H1 (cell line): ENCODE data around the gene UBE2E1. TPM values are rescaled to one million over a fixed set of nuclear protein-coding genes. Genes with fewer than 3 reads are reported as not detected.

Experiments used
- BACH1 ChIP-seq: IDR thresholded peaks from 2 replicates; pipeline ENCODE4 v1.6.1; 2012; ENCODE audit warnings: low read length, improper control_type of control experiment
- FOSL1 ChIP-seq: IDR thresholded peaks from 2 replicates; pipeline ENCODE4 v1.6.1; 2011; ENCODE audit warnings: mild to moderate bottlenecking, low read depth, low read length, moderate library complexity; ENCODE audit not compliant: insufficient read depth
- KDM4A ChIP-seq: IDR thresholded peaks from one replicate; pipeline ENCODE4 v1.7.1; 2012; ENCODE audit warnings: low read depth, mild to moderate bottlenecking, moderate library complexity, low read length, inconsistent platforms; ENCODE audit not compliant: severe bottlenecking
- RXRA ChIP-seq: IDR thresholded peaks from 2 replicates; pipeline ENCODE4 v1.6.1; 2011; ENCODE audit warnings: low read depth, mild to moderate bottlenecking, low read length, moderate library complexity; ENCODE audit not compliant: insufficient read depth
- SP2 ChIP-seq: IDR thresholded peaks from 2 replicates; pipeline ENCODE4 v1.6.1; 2012; ENCODE audit warnings: mild to moderate bottlenecking, low read length, inconsistent platforms
- YY1 ChIP-seq: IDR thresholded peaks from 2 replicates; pipeline ENCODE4 v1.6.1; 2011; ENCODE audit warnings: low read depth, mild to moderate bottlenecking, low read length
- polyA plus RNA-seq, 7 experiments: library from polyadenylated mRNA; depleted of rRNA in 3 of 7; stranded (reverse) in 5 of 7; unstranded in 2 of 7; fragments of >200 nt in 5 of 7; fragments of 200-250 nt in 2 of 7; gene quantifications; 1 replicate in 5 of 7; 2 replicates in 1 of 7; 4 replicates in 1 of 7; pipeline versions ENCODE4 v1.2.1 to v1.2.3, GENCODE V29; 2011 to 2013; ENCODE audit warnings: missing spikeins in 2 of 7, mixed read lengths in 2 of 7
- total RNA-seq: library from RNA; stranded (reverse); fragmentation: NEBNext Ultra II Directional; extraction: Animal tissue kit (Norgen Biotek cat#: 25700); gene quantifications from 2 replicates; pipeline ENCODE4 v1.2.1, GENCODE V29; 2021
- TF ChIP-seq, protein P1 (sequence below): fragments of 300-600 bp; sonication (generic); IDR thresholded peaks from 2 replicates; pipeline ENCODE4 v1.7.1; 2012; ENCODE audit warnings: low read length, moderate library complexity, mild to moderate bottlenecking, inconsistent platforms; ENCODE audit not compliant: insufficient replicate concordance

The UBE2E1 gene
- total and polyA plus RNA-seq, 2 of the 8 experiments (the other 6 are each of a cell fraction or from before 2014, with no cell fraction given): 109 to 141 TPM

DNA sequence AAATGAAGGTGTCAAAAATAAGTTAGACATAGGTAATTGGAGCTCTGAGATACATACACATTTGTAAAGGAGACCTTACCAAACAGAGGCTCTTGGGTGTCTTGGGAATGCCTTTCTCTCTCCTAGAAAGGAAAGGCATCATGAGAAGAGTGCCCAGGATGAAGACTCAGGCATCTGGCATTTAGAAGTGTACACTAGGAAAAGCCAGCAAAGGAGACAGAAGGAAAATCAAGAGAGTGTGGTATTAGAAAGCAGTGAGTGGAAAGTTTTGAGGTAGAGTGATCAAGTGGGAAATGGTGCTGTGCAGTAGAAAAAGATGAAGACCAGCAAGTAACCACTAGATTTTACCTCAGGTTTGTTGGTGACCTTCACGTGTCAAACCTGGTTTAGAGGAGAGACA lies 16.1 kb downstream of the UBE2E1 start (continued):
- TF ChIP-seq, protein P1, sequence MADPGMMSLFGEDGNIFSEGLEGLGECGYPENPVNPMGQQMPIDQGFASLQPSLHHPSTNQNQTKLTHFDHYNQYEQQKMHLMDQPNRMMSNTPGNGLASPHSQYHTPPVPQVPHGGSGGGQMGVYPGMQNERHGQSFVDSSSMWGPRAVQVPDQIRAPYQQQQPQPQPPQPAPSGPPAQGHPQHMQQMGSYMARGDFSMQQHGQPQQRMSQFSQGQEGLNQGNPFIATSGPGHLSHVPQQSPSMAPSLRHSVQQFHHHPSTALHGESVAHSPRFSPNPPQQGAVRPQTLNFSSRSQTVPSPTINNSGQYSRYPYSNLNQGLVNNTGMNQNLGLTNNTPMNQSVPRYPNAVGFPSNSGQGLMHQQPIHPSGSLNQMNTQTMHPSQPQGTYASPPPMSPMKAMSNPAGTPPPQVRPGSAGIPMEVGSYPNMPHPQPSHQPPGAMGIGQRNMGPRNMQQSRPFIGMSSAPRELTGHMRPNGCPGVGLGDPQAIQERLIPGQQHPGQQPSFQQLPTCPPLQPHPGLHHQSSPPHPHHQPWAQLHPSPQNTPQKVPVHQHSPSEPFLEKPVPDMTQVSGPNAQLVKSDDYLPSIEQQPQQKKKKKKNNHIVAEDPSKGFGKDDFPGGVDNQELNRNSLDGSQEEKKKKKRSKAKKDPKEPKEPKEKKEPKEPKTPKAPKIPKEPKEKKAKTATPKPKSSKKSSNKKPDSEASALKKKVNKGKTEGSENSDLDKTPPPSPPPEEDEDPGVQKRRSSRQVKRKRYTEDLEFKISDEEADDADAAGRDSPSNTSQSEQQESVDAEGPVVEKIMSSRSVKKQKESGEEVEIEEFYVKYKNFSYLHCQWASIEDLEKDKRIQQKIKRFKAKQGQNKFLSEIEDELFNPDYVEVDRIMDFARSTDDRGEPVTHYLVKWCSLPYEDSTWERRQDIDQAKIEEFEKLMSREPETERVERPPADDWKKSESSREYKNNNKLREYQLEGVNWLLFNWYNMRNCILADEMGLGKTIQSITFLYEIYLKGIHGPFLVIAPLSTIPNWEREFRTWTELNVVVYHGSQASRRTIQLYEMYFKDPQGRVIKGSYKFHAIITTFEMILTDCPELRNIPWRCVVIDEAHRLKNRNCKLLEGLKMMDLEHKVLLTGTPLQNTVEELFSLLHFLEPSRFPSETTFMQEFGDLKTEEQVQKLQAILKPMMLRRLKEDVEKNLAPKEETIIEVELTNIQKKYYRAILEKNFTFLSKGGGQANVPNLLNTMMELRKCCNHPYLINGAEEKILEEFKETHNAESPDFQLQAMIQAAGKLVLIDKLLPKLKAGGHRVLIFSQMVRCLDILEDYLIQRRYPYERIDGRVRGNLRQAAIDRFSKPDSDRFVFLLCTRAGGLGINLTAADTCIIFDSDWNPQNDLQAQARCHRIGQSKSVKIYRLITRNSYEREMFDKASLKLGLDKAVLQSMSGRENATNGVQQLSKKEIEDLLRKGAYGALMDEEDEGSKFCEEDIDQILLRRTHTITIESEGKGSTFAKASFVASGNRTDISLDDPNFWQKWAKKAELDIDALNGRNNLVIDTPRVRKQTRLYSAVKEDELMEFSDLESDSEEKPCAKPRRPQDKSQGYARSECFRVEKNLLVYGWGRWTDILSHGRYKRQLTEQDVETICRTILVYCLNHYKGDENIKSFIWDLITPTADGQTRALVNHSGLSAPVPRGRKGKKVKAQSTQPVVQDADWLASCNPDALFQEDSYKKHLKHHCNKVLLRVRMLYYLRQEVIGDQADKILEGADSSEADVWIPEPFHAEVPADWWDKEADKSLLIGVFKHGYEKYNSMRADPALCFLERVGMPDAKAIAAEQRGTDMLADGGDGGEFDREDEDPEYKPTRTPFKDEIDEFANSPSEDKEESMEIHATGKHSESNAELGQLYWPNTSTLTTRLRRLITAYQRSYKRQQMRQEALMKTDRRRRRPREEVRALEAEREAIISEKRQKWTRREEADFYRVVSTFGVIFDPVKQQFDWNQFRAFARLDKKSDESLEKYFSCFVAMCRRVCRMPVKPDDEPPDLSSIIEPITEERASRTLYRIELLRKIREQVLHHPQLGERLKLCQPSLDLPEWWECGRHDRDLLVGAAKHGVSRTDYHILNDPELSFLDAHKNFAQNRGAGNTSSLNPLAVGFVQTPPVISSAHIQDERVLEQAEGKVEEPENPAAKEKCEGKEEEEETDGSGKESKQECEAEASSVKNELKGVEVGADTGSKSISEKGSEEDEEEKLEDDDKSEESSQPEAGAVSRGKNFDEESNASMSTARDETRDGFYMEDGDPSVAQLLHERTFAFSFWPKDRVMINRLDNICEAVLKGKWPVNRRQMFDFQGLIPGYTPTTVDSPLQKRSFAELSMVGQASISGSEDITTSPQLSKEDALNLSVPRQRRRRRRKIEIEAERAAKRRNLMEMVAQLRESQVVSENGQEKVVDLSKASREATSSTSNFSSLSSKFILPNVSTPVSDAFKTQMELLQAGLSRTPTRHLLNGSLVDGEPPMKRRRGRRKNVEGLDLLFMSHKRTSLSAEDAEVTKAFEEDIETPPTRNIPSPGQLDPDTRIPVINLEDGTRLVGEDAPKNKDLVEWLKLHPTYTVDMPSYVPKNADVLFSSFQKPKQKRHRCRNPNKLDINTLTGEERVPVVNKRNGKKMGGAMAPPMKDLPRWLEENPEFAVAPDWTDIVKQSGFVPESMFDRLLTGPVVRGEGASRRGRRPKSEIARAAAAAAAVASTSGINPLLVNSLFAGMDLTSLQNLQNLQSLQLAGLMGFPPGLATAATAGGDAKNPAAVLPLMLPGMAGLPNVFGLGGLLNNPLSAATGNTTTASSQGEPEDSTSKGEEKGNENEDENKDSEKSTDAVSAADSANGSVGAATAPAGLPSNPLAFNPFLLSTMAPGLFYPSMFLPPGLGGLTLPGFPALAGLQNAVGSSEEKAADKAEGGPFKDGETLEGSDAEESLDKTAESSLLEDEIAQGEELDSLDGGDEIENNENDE: no peak
- TF ChIP-seq KDM4A: no peak
- TF ChIP-seq YY1: no peak
- no peak for TF ChIP-seq BACH1
- no peak for TF ChIP-seq SP2
- no peak for TF ChIP-seq FOSL1
- no peak for TF ChIP-seq RXRA
